Activated B cell treated with CpG ODN at 0.5 μM for 24 hours (primary cell): ENCODE results near the gene TOMM70. TPM values are rescaled to one million over a fixed set of nuclear protein-coding genes. Genes with fewer than 3 reads are reported as not detected.
"Not testable (repeated sequence)": the region's sequence is repeated elsewhere in the genome, so short reads cannot be mapped to it uniquely, and the experiment has no call there.

Experiments used
- ATAC-seq: fragments of 200-7000 bp; cut with Tn5 transposase; one replicate; pipeline ENCODE4 v1.10.0; 2021; ENCODE audit warnings: low read depth, mild to moderate bottlenecking, moderate library complexity
- CTCF ChIA-PET: fragments of 350-600 bp; sonication (Branson Sonifier 250); formaldehyde crosslinking; loops from one replicate; lab custom pipeline; 2021; ENCODE audit warnings: antibody characterized with exemption; lab: Charles Lee
- POLR2A ChIA-PET: fragments of 350-600 bp; sonication (Branson Sonifier 250); formaldehyde crosslinking; loops from one replicate; lab custom pipeline; 2021; ENCODE audit warnings: antibody characterized with exemption; lab: Charles Lee
- DNase-seq: peaks from one replicate; pipeline ENCODE4 v3.0.0; 2022
- H3K27ac Mint-ChIP-seq: one replicate; pipeline ENCODE4 v1.8.0; 2020; ENCODE audit warnings: mixed read lengths
- H3K27me3 Mint-ChIP-seq: one replicate; pipeline ENCODE4 v1.8.0; 2021; ENCODE audit warnings: mixed read lengths
- H3K36me3 Mint-ChIP-seq: one replicate; pipeline ENCODE4 v1.8.0; 2021; ENCODE audit warnings: low read depth, mixed read lengths
- H3K4me1 Mint-ChIP-seq: one replicate; pipeline ENCODE4 v1.8.0; 2021; ENCODE audit warnings: mixed read lengths
- H3K4me3 Mint-ChIP-seq: one replicate; pipeline ENCODE4 v1.8.0; 2020; ENCODE audit warnings: mild to moderate bottlenecking, mixed read lengths
- H3K9me3 Mint-ChIP-seq: one replicate; pipeline ENCODE4 v1.8.0; 2020; ENCODE audit warnings: mixed read lengths
- intact Hi-C: fragments of 100-400 bp; cut with micrococcal nuclease; formaldehyde crosslinking; loops from one replicate; pipeline ENCODE4 v1.15.1; 2024
- total RNA-seq: library from RNA; stranded (reverse); gene quantifications from 2 replicates; pipeline ENCODE4 v1.2.3, GENCODE V29; 2022
- TF ChIP-seq, protein P1 (sequence below): fragments of 200-600 bp; IDR thresholded peaks from one replicate; pipeline ENCODE4 v1.8.0; 2022; ENCODE audit warnings: antibody characterized with exemption, mild to moderate bottlenecking

TOMM70 gene
- total RNA-seq, 1 donor from 2014 or later = 37.3 TPM

- ChIA-PET POLR2A (interaction anchor here (0.6 kb wide), 1 partner anchor 12 kb away, joined by 8 read pairs; no protein-coding TSS in a partner anchor), CTCF (interaction anchor here (1.3 kb wide), 1 partner anchor 15 kb away, joined by 3 read pairs; no protein-coding TSS in a partner anchor)
- no peak for DNase-seq
- H3K4me1 Mint-ChIP-seq = peaks cover 19% of the 10 kb centered on the region
- no peaks in the 10 kb centered on the region for H3K27me3 Mint-ChIP-seq
- H3K4me3 Mint-ChIP-seq = no peak overlapping the region
- TF ChIP-seq, protein P1, sequence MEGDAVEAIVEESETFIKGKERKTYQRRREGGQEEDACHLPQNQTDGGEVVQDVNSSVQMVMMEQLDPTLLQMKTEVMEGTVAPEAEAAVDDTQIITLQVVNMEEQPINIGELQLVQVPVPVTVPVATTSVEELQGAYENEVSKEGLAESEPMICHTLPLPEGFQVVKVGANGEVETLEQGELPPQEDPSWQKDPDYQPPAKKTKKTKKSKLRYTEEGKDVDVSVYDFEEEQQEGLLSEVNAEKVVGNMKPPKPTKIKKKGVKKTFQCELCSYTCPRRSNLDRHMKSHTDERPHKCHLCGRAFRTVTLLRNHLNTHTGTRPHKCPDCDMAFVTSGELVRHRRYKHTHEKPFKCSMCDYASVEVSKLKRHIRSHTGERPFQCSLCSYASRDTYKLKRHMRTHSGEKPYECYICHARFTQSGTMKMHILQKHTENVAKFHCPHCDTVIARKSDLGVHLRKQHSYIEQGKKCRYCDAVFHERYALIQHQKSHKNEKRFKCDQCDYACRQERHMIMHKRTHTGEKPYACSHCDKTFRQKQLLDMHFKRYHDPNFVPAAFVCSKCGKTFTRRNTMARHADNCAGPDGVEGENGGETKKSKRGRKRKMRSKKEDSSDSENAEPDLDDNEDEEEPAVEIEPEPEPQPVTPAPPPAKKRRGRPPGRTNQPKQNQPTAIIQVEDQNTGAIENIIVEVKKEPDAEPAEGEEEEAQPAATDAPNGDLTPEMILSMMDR = no peak
- H3K36me3 Mint-ChIP-seq = peaks cover 16% of the 10 kb centered on the region
- H3K9me3 Mint-ChIP-seq = peaks cover 4% of the 10 kb centered on the region
- no peak for ATAC-seq
- intact Hi-C loops = loop anchor here (5.0 to 10.0 kb wide), 2 partner anchors 161 to 1343 kb away; partner anchors contain the start of genes TMEM45A and ZBTB11
- no peak overlapping the region for H3K27ac Mint-ChIP-seq
These were observed 69.2 kb downstream of the TOMM70 start for GRCh38 chr3:100331660-100332059.

DNA sequence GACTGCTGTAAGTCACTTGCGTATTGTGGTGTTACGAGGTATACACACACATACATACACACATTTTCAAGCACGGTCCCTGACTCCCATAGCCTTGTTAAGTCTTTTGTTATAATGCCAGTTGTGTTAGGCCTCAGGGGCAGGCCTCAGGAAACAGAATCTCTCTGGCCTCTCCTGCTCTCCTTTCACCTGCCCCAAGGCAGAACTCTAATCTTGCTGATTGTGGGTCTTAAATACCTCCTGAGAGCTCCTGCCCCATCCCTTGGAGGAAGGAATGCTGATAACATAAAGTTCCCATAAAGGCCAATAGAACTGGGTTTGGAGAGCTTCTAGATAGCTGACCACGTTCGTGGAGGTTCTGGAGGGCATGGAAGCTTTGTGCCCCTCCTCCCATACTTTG is 70.2 kb downstream of the TOMM70 start:
- POLR2A ChIA-PET = no interaction called here

GRCh38 chr3:100329800-100330489 is 70.9 kb downstream of the TOMM70 start:
- CTCF ChIA-PET = no interaction called here
- no peak overlapping the region for H3K27ac Mint-ChIP-seq
- POLR2A ChIA-PET = no interaction called here

More for the DNA sequence above, 70.2 kb downstream of the TOMM70 start:
- Mint-ChIP-seq H3K4me1 (peaks cover 17% of the 10 kb centered on the region), H3K9me3 (peaks cover 4% of the 10 kb centered on the region), H3K27ac (no peak overlapping the region), H3K27me3 (no peaks in the 10 kb centered on the region), H3K4me3 (no peak overlapping the region), H3K36me3 (peaks cover 20% of the 10 kb centered on the region)
- ATAC-seq (no peak), DNase-seq (no peak)
- CTCF ChIA-PET = no interaction called here
- TF ChIP-seq, protein P1 = no peak
- intact Hi-C loops = loop anchor here (5.0 to 10.0 kb wide), 2 partner anchors 162 to 1344 kb away; partner anchors contain the start of genes TMEM45A and ZBTB11

GRCh38 chr3:100327377-100327776 is 73.5 kb downstream of the TOMM70 start:
- POLR2A ChIA-PET, H3K9me3 Mint-ChIP-seq, H3K4me3 Mint-ChIP-seq, CTCF ChIA-PET, H3K27me3 Mint-ChIP-seq, DNase-seq, H3K4me1 Mint-ChIP-seq, H3K27ac Mint-ChIP-seq, ATAC-seq, intact Hi-C loops: not testable (repeated sequence)
- peaks cover 28% of the 10 kb centered on the region for H3K36me3 Mint-ChIP-seq

More at GRCh38 chr3:100329800-100330489, 70.9 kb downstream of the TOMM70 start:
- H3K27me3 Mint-ChIP-seq = no peaks in the 10 kb centered on the region
- peaks cover 19% of the 10 kb centered on the region for H3K36me3 Mint-ChIP-seq
- H3K4me3 Mint-ChIP-seq = no peak overlapping the region
- intact Hi-C loops = loop anchor here (5.0 to 10.0 kb wide), 2 partner anchors 162 to 1345 kb away; partner anchors contain the start of genes TMEM45A and ZBTB11
- no peak for ATAC-seq
- H3K9me3 Mint-ChIP-seq = peaks cover 4% of the 10 kb centered on the region
- DNase-seq = no peak
- H3K4me1 Mint-ChIP-seq = peaks cover 10% of the 10 kb centered on the region
- TF ChIP-seq, protein P1 = no peak

DNA sequence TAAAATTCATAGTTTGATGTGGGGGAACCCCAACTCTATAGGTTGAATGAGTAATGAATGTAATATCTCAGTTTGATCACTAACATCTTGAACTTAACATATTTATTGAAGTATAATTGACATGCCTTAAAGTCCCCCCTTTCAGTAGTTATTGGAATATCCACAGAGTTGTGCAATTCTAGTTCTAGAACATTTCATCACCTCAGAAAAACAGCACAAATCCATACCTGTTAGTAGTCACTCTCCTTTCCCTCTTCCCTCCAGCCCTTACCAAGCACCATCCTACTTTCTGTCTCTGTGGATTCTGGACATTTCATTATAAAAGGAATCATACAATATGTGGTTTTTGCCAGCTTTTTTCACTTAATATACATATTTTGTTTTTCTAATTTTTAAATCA is 75.1 kb downstream of the TOMM70 start:
- H3K27me3 Mint-ChIP-seq = no peaks in the 10 kb centered on the region
- ATAC-seq (no peak), DNase-seq (no peak)
- intact Hi-C loops = no loop called here
- ChIA-PET POLR2A (no interaction called here), CTCF (no interaction called here)
- TF ChIP-seq, protein P1 = no peak
- H3K27ac Mint-ChIP-seq = no peak overlapping the region
- H3K4me3 Mint-ChIP-seq = no peak overlapping the region
- H3K4me1 Mint-ChIP-seq = no peaks in the 10 kb centered on the region
- H3K36me3 Mint-ChIP-seq = peaks cover 33% of the 10 kb centered on the region
- peaks cover 4% of the 10 kb centered on the region for H3K9me3 Mint-ChIP-seq
